GM19463 (cell line): ENCODE results near the gene NCLN.
"Not testable (repeated sequence)": the region's sequence is repeated elsewhere in the genome, so short reads cannot be mapped to it uniquely, and the experiment has no call there.

Source experiments
- ATAC-seq: cut with Tn5 transposase; IDR thresholded peaks from one replicate; pipeline ENCODE4 v1.9.1; 2021; ENCODE audit warnings: mild to moderate bottlenecking, moderate library complexity; ENCODE audit not compliant: unreplicated experiment

NCLN gene

GRCh38 chr19:3196064-3196932, 10.6 kb downstream of the NCLN start:
- no peak for ATAC-seq

- no peak for ATAC-seq
Observed at GRCh38 chr19:3196933-3197205, 11.1 kb downstream of the NCLN start.

DNA sequence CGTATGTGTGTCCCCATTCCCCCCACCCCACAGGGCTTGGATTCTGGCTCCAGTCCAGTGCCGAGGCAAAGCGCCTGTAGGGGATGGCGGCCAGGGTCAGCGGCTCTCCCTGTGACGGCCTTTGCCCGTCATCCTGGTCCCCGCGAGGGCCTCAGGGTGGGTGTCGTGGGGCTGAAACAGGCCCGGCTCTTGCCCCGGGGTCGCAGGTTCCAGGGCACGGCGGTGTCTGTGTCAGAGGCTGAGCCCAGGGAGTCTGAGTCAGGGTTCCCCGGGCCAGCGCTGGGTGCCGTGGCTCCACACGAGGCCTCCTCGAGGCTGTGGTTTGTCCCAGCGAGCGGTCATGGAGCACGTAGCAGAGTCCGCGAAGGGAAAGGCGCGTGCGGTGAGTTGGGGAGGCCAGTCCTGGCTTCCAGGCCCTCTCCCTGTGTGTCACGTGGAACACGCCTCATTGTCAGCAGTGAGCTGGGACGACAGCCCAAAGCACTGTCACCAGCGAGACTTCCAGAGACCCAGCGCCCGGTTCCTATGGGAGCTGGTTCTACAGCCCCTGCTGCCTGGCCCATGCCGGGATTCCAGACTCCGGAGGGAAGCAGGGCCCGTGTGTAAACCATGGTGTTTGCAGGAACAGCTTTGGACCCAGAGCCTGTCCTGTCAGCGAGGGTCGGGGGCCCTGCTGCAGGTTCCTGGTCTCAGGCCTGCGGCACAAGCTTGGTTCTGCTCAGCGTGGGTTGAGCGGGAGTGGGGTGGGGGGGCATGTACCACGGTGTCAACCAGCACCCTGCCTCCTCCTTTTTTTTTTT, 13.4 kb downstream of the NCLN start:
- ATAC-seq, result no peak

DNA sequence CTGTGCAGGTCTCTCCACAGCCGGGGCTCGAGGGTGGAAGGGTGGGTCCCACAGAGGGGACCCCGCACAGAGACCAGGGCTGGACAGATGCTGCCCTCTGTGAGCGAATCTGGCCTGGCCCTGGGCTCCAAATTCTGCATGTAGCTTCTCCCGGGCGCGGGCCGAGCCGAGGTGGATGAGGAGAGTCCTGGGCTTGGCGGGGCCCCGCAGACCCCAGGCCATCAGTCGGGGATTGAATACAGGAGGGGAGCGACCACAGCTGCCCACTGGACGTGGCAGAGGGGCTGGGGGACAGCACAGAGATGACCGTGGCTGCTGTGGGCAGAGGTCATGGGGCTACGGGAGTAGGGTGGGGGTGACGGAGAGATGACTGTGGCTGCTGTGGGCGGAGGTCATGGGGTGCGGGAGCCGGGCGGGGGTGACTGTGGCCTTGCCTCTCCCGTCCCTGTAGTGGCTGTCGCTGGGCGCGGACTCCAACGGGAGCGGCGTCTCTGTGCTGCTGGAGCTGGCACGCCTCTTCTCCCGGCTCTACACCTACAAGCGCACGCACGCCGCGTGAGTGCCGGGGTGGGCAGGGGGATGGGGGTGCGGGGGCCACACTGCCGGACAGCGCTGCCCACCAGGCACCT, 15.5 kb downstream of the NCLN start:
- no peak for ATAC-seq

- ATAC-seq, result no peak
Observed at GRCh38 chr19:3201911-3202310, 16.2 kb downstream of the NCLN start.

DNA sequence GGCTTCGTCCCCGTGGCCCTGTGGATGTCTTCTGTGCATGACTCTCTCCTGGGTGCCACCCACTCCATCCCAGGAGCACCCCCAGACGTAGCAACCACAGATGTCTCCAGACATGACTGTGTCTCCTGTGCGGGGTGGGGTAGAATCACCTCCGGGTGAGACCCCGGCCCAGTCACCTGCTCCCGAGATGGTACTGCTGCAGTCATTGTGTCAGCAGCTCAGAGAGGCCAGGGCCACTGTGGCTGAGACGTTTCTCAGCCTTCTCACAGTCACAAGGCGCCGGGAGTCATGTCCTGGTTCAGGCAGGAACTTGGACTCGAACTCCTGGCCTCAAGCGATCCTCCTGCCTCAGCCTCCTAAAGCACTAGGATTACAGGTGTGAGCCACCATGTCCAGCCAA, 16.6 kb downstream of the NCLN start:
- no peak for ATAC-seq

DNA sequence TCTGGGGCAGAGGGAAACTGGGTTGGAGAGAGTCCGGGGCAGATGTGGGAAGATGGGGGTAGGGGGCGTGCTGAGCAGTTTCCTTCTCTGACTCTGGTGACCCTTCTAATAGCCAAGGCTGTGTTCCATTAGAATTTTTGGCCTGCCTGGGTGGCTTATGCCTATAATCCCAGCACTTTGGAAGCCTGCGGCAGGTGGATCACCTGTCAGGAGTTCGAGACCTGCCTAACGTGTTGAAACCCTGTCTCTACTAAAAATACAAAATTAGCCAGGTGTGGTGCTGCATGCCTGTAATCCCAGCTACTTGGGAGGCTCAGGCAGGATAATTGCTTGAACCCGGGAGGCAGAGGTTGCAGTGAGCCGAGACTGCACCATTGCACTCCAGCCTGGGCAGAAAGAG, 17.2 kb downstream of the NCLN start:
- not testable (repeated sequence) for ATAC-seq

GRCh38 chr19:3203805-3204645, 18.3 kb downstream of the NCLN start:
- no peak for ATAC-seq

- no peak for ATAC-seq
Observed at GRCh38 chr19:3204646-3205275, 19.0 kb downstream of the NCLN start.

- no peak for ATAC-seq
Observed at GRCh38 chr19:3206216-3206953, 20.7 kb downstream of the NCLN start.

DNA sequence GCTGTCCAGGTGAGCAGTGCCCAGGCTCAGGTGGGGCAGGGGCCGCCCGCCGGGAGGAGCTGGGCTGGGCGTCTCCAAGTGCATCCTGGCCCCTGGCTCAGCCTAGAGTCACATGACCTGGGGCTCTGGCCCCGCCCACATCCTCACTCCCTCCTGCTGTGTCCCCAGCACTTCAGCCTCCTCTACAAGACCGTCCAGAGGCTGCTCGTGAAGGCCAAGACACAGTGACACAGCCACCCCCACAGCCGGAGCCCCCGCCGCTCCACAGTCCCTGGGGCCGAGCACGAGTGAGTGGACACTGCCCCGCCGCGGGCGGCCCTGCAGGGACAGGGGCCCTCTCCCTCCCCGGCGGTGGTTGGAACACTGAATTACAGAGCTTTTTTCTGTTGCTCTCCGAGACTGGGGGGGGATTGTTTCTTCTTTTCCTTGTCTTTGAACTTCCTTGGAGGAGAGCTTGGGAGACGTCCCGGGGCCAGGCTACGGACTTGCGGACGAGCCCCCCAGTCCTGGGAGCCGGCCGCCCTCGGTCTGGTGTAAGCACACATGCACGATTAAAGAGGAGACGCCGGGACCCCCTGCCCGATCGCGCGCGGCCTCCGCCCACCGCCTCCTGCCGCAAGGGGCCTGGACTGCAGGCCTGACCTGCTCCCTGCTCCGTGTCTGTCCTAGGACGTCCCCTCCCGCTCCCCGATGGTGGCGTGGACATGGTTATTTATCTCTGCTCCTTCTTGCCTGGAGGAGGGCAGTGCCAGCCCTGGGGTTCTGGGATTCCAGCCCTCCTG, 21.9 kb downstream of the NCLN start:
- ATAC-seq, result no peak

DNA sequence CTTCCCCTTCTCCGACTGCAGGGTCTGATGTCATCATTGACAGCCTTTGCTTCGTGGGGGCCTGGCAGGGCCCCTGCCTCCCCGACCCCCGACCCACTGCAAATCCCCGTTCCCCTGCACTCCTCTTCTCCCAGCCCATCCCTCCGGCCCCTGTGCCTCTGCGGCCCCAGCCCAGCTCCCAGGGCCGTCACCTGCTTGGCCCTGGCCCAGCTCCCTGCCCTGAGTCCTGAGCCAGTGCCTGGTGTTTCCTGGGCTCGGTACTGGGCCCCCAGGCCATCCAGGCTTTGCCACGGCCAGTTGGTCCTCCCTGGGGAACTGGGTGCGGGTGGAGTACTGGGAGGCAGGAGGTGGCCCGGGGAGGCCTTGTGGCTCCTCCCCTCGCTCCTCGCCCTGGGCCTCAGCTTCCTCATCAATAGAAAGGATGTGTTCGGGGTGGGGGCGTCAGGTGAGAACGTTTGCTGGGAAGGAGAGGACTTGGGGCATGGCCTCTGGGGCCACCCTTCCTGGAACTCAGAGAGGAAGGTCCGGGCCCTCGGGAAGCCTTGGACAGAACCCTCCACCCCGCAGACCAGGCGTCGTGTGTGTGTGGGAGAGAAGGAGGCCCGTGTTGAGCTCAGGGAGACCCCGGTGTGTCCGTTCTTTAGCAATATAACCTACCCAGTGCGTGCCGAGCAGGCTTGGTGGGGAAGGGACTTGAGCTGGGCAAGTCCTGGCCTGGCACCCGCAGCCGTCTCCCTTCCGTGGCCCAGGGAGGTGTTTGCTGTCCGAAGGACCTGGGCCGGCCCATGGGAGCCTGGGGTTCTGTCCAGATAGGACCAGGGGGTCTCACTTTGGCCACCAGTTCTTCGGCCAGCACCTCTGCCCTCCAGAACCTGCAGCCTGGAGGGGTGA, 22.8 kb downstream of the NCLN start:
- ATAC-seq, result no peak

DNA sequence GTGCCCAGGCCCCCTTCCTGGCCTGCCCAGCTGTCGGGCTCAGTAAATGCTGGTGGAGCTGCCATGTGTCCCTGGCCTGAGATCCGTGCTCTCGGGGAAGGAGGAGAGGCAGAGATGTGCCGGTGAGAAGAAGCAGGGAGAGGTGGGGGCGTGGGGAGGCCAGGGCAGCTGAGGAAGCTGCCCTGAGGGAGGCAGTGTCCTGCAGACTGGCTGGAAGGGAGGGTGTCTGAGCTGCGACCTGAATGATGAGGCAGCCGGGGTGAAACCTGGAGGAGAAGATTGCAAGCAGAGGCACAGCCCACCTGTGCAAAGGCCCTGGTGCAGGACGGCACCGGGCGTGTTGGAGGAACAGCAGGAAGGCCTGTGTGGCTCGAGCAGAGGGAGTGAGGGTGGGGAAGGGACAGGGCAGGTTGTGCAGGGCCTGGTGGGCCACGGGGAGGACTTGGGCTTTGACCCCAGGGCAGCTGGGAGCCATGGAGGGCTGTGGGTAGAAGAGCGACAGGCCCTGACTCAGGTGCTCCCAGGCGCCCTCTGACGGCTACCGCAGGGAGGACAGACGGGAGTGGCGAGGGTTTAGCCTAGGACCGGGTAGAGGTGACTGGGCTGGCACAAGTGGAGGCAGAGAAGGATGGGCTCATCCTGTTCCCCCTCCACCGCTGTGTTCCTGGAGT, 24.8 kb downstream of the NCLN start:
- ATAC-seq, result no peak

- ATAC-seq, result no peak
Observed at GRCh38 chr19:3211191-3211590, 25.5 kb downstream of the NCLN start.

GRCh38 chr19:3213159-3213558, 27.4 kb downstream of the NCLN start:
- no peak for ATAC-seq

- no peak for ATAC-seq
Observed at GRCh38 chr19:3216874-3217273, 31.1 kb downstream of the NCLN start.

GRCh38 chr19:3220576-3220975, 34.8 kb downstream of the NCLN start:
- ATAC-seq, result no peak

- ATAC-seq, result not testable (repeated sequence)
Observed at GRCh38 chr19:3221576-3221975, 35.8 kb downstream of the NCLN start.
